ENCODE data around the gene GPR15LG.

DNA sequence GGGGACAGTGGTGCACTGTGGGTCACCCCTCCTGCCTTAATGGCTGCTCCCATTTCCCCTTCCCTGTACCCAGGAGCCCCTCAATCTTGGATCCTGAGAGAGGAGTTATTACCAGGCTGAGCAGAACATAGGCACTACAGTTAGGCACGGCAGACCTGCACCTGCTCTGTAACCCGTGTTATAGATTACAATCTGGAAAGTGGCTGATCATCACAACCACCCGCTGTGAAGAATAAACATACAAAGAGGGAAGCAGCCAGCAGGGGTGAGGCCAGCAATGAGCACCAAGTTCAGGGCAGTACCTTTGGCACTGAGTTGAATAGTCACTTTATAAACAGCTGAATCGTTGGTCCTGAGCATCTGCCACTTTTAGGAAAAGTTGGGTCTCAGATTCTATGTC is 22.5 kb downstream of the GPR15LG start:
- TF ChIP-seq POLR2AphosphoS5 (IDR thresholded peaks at IDR 0.05; ENCODE audit: borderline replicate concordance, low read depth, low read length) (no peak), EZH2 (IDR thresholded peaks at IDR 0.05) (no peak), FOXP2 (optimal IDR thresholded peaks at IDR 0.05; ENCODE audit: control extremely low read depth, extremely low read length, insufficient read depth) (no peak)
